D721Med (cell line): Measurements from ENCODE around the gene TEX19.
"Not testable (repeated sequence)": the region's sequence is repeated elsewhere in the genome, so short reads cannot be mapped to it uniquely, and the experiment has no call there.

ENCODE experiments used
- DNase-seq: peaks from one replicate; pipeline ENCODE4 v3.0.0; 2011; ENCODE audit warnings: low spot score; ENCODE audit not compliant: insufficient read length
- FAIRE-seq: peaks from 2 replicates; lab custom pipeline; 2011; peaks lifted over from hg19 to GRCh38; lab: Jason Lieb, UNC
- CTCF ChIP-seq: IDR thresholded peaks from 2 replicates; pipeline ENCODE4 v1.5.1; 2012; ENCODE audit warnings: mild to moderate bottlenecking, control low read depth; ENCODE audit not compliant: insufficient read depth; ENCODE audit errors: missing control alignments

TEX19 gene

GRCh38 chr17:82406131-82406671 is 47.2 kb downstream of the TEX19 start:
- TF ChIP-seq CTCF: no peak
- DNase-seq: no peak
- no peak for FAIRE-seq

GRCh38 chr17:82407255-82407654 is 48.2 kb downstream of the TEX19 start:
- DNase-seq (no peak), FAIRE-seq (no peak)
- TF ChIP-seq CTCF: no peak

GRCh38 chr17:82408288-82408937 is 49.4 kb downstream of the TEX19 start:
- TF ChIP-seq CTCF: no peak
- FAIRE-seq (no peak), DNase-seq (no peak)

- no peak for TF ChIP-seq CTCF
- FAIRE-seq (no peak), DNase-seq (no peak)
These were observed 49.9 kb downstream of the TEX19 start for GRCh38 chr17:82408938-82409318.

DNA sequence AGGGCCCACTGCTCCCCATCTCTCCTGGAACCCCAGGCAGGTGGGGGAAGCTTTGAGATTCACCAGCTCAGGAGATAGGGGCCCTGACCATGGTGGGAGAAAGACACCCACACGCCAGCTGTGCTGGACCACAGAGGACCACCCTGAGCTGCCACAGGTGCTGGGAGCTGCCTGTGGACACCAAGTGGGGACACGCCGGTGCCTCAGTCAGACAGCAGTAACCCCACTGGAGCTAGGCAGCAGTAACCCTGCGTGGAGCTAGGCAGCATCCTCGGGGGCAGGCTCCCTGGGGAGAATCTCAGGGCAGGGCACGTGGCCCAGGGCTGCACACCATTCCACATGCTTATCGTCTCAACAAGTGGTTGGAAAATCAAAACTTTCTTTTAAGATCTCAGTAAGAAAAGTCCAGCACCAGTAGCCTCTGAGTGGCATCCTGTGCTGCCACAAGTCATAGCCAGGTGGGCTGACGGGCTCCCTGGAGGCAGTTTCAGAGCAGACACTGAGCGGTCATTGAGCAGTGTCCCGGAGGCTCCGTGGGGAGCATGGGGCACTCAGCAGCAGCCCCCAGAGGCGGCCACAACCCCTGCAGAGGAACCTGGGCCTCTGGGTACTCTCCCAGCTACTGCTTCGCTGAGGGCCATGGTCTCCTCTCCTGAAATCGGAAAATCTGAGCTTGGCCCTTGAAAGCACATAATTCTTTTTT is 51.1 kb downstream of the TEX19 start:
- no peak for DNase-seq
- FAIRE-seq: no peak
- TF ChIP-seq CTCF: no peak

- no peak for FAIRE-seq
- no peak for DNase-seq
- TF ChIP-seq CTCF: no peak
These were observed 52.5 kb downstream of the TEX19 start for GRCh38 chr17:82411396-82412053.

GRCh38 chr17:82412081-82412480 is 53.0 kb downstream of the TEX19 start:
- DNase-seq, FAIRE-seq: not testable (repeated sequence)
